Measurements from ENCODE around the gene BHMT2. TPM values are rescaled to one million over a fixed set of nuclear protein-coding genes. Genes with fewer than 3 reads are reported as not detected.

The BHMT2 gene
- total and polyA plus RNA-seq, 2 experiments from 2014 or later = 1.7 to 1.9 TPM

- H3K4me2 ChIP-seq = no peak overlapping the region
- H3K4me1 ChIP-seq (ENCODE audit: insufficient read depth) = peaks cover 7% of the 10 kb centered on the region; the same call in 1 of the 2 replicates
- Mint-ChIP-seq H3K27ac (no peak overlapping the region), H3K27me3 (ENCODE audit: insufficient read depth, low read depth, poor library complexity) (peaks cover 26% of the 10 kb centered on the region), H3K9me3 (no peaks in the 10 kb centered on the region), H3K36me3 (ENCODE audit: low read depth) (no peaks in the 10 kb centered on the region), H3K4me3 (no peak overlapping the region), H3K4me1 (peaks cover 3% of the 10 kb centered on the region; the same call in 2 of the 3 replicates)
- ATAC-seq (no peak), DNase-seq (ENCODE audit: low spot score) (no peak)
- no peaks in the 10 kb centered on the region for H4K20me1 ChIP-seq (replicated peaks; ENCODE audit: insufficient read depth)
- no peak overlapping the region for H3K27ac ChIP-seq (ENCODE audit: low read depth)
- no peaks in the 10 kb centered on the region for H3K36me3 ChIP-seq (ENCODE audit: insufficient read depth)
- H2AFZ ChIP-seq = no peak overlapping the region
- TF ChIP-seq CTCF (conservative IDR thresholded peaks at IDR 0.05; ENCODE audit: low read depth in 2 of 2) = no peak
- TF ChIP-seq POLR2AphosphoS5 (IDR thresholded peaks at IDR 0.05; ENCODE audit: low read depth) = no peak
- no peak for TF ChIP-seq ETS1 (IDR thresholded peaks at IDR 0.05)
- TF ChIP-seq EZH2 (IDR thresholded peaks at IDR 0.05; ENCODE audit: low read depth, unreplicated experiment) = no peak
- TF ChIP-seq JUNB (IDR thresholded peaks at IDR 0.05; ENCODE audit: unreplicated experiment) = no peak
- no peak for TF ChIP-seq ZNF114 (CRISPR knock-in tag; IDR thresholded peaks at IDR 0.05)
- TF ChIP-seq ZNF462 (CRISPR knock-in tag; IDR thresholded peaks at IDR 0.05) = no peak
- TF ChIP-seq REST (IDR thresholded peaks at IDR 0.05; ENCODE audit: unreplicated experiment) = no peak
- no peak for TF ChIP-seq NANOG (IDR thresholded peaks at IDR 0.05; ENCODE audit: borderline replicate concordance)
- TF ChIP-seq STAT1 (IDR thresholded peaks at IDR 0.05; ENCODE audit: unreplicated experiment) = no peak
- TF ChIP-seq EZH2phosphoT487 (IDR thresholded peaks at IDR 0.05; ENCODE audit: unreplicated experiment) = no peak
- TF ChIP-seq CREB1 (CRISPR knock-in tag; IDR thresholded peaks at IDR 0.05; ENCODE audit: low read depth) = no peak
- TF ChIP-seq ZNF331 (CRISPR knock-in tag; IDR thresholded peaks at IDR 0.05; ENCODE audit: low read depth) = no peak
- H3F3A ChIP-seq (replicated peaks; ENCODE audit: low read depth) = no peaks in the 10 kb centered on the region
- H3K79me2 ChIP-seq (replicated peaks; ENCODE audit: insufficient read depth) = no peaks in the 10 kb centered on the region
- peaks cover 31% of the 10 kb centered on the region for H3K27me3 ChIP-seq (ENCODE audit: insufficient read depth)
- H3K4me3 ChIP-seq = no peak overlapping the region
- H3K9me2 ChIP-seq (ENCODE audit: insufficient read depth) = no peaks in the 10 kb centered on the region
Observed at GRCh38 chr5:79108086-79108485, 38.5 kb downstream of the BHMT2 start.
